ENCODE results near the gene RPS21.

DNA sequence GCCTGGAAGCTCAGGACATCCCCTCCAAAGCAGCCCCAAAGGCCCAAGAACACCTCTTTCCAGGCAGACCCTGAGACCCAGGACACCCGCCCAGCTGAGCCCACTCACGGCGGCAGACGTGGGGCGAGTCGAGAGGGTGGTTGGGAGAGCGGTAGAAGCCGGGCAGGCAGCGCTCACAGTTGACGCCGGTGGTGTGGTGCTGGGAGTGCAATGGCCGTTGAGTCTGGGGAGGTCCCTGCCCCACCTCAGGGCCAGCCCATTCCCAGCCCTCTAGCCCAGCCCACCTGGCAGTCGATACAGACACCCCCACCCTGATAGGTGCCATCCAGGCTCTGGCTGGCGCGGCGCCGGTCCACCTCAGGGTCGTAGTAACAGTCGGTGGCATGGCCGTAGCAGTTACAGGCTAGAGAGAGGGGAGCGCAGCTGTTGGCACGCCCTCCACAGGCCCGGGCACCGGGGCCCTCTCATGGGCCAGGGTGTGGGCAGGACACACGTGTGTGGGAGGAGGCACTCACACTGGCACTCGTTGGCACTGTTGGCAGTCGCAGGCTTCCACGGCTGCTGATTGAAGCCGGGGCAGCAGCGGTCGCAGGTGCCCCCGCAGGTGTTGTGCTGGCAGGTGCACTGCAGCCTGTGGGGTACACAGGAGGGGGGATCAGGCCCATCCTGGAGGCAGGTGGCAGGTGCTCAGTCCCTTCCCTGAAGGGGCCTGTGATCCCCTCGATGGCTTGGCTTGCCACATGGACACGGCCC, 40.3 kb upstream of the RPS21 start:
- TF ChIP-seq, protein P1, sequence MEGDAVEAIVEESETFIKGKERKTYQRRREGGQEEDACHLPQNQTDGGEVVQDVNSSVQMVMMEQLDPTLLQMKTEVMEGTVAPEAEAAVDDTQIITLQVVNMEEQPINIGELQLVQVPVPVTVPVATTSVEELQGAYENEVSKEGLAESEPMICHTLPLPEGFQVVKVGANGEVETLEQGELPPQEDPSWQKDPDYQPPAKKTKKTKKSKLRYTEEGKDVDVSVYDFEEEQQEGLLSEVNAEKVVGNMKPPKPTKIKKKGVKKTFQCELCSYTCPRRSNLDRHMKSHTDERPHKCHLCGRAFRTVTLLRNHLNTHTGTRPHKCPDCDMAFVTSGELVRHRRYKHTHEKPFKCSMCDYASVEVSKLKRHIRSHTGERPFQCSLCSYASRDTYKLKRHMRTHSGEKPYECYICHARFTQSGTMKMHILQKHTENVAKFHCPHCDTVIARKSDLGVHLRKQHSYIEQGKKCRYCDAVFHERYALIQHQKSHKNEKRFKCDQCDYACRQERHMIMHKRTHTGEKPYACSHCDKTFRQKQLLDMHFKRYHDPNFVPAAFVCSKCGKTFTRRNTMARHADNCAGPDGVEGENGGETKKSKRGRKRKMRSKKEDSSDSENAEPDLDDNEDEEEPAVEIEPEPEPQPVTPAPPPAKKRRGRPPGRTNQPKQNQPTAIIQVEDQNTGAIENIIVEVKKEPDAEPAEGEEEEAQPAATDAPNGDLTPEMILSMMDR (IDR thresholded peaks at IDR 0.05), result no peak
- TF ChIP-seq POLR2AphosphoS5 (IDR thresholded peaks at IDR 0.05) (no peak), POLR2A (IDR thresholded peaks at IDR 0.05) (no peak), EP300 (IDR thresholded peaks at IDR 0.05; ENCODE audit: low read depth) (no peak)

Data from transverse colon (tissue), 4 donors.